Activated CD8-positive, alpha-beta memory T cell treated with anti-CD3 and anti-CD28 coated beads for 1 hour (primary cell): ENCODE data around the gene PLXDC2.

Experiments used
- DNase-seq, 2 donors: peaks; one replicate each; pipeline ENCODE4 v3.0.0-alpha.2; 2020; ENCODE audit warnings: low read depth in 1 of 2; ENCODE audit errors: extremely low read depth in 1 of 2

The PLXDC2 gene

DNA sequence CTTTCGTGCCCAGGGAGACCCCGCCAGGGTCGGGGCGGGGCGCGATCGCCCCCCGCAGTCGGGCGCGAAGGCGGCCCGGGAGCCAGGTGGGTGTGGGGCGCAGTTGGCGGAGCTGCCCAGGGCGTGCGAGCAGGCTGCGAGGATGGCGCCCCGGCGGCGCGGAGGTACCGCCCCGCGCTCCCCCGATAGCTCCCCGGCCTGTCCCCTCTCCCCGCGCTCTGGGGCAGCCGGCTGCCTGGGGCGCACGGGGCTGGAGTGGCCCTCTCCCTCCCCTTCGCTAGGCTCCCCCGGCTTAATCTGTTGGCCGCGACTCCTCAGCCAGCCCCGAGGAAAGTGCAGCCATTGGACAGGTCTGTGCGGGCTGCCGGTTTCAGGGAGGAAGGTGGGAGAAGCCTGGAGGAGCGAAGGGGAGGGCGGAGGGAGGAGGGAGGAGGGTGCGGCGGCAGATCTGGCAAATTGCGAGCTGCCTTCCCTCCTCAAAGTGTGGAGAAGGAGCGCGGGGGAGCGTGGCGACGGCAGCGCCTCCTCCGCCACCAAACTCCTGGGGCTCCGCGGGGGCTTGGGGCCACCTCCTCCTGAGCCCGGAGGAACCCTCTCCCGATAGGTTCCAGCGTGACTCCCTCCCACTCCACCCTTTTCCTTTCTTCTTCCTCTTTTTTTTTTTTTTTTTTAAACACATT lies 361 bp upstream of the PLXDC2 start:
- no peak for DNase-seq

DNA sequence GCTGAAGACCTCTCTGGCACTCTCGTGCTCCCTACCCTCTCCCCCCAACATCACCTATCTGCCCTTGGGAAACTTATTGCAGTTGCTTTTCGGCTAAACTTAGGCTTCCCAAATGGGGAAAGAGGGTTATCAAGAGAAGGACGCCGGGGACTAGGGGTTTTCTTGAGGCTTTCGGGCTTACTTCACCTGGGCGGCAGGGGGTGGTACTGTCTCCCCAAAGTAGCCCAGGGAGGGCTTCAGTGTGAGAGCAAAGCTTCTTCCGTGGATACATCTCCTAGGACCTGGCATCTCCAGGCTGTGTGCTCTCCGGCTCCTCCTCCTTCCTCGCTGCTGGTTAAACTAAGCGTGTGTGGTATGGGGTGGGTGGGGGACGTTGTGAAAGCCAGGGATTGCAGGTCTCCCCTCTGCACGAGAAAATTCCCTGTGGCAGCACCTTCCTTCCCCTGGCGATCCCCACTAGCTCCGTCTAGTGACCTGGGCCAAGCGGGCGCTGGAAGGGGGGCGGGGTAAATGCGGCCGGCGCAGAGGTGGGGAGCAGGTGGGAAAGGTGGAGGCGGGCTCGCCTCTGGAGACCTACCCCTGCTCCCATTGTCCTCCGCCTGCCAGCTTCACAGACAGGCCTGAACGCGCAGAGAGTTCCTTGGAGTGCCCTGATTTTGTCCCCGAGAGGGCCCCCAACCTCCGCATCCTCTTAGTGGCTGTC lies 1.1 kb downstream of the PLXDC2 start:
- DNase-seq, result no peak

DNA sequence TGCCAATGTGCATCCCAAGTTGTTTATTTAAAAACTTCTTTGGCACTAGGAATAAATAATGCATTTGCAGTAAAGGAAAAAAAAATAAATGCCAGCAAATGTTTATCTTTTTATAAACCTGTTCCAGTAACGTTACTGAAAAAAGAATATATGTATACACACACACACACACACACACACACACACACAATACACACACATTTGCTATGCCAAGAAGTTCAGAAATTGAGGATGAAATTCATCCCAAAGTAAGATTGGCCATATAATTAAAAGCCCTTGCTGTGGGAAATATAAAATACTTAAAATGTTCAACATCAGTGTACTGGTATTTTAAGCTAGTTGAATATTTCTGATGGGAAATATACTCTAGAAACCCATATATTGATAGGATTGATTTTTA lies 2.6 kb downstream of the PLXDC2 start:
- DNase-seq, result no peak

DNA sequence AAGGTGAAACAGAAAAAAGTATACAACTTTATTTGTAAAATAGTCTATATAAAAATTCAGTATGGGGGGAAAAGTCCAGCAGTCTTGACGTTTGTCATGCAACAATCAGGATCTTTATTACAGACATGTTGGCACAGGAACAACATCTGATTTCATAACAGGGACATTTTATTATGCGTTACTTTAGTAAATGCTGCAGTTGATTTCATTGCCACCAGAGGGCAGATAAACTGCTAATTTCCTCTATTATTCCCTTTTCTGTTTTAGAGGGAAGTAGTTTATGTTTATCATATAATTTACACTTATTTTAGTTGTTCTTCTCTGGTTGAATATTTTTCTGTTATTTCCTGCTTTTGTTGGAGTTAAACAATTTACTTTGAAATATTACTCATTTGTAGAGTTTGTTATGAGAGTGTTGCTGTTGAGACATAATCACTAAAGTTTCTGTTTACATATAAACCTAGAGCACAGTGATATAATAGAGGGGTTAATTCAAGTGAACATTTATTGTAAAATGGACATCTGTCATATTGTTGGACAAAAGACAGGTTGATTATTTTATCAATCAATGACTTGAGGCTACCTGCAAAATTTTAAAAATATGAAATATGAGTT lies 3.3 kb downstream of the PLXDC2 start:
- no peak for DNase-seq

DNA sequence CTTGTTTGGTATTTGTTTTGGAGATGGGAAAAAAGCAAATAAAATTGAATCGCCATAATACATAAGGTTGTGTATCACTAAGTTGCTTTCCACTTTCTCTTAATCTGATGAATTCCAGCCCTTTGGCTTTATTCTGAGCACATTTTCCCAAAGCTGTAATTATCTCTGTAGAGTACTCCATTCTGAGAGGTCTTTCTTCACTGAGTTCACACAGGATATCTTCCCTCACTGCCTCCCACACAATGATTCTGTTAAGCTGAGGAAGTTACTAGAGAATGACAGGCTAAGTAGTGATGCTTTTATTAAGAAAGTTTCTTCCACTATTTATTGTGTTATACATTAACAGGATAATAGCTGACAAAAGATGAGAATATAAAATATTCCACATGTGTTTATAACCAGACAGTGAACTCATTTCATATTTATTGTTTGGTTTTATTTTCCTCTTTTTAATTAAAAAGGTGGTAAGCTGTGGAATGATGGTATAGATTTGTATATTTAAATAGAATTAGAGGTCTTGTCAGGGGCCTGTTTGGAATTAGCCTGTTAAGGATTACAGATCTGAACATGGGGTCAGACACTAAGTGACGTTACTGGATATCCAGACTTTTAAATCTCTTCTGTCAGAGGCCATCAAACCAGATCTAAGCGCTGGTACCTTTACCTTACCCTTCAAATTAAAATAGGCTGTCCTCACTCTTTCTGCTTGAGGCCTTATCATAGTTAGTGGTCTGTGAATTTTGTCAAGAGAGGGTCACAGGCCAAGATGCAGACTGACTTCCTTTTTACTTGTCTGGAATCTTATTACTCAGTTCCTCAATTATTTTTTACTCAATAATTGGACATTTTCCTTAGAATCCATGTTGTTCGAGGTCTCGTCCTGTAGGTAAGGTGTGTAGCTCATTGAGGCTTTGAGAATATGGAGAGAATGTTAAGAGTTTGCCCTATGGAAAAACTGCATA lies 8.4 kb downstream of the PLXDC2 start:
- no peak for DNase-seq

DNA sequence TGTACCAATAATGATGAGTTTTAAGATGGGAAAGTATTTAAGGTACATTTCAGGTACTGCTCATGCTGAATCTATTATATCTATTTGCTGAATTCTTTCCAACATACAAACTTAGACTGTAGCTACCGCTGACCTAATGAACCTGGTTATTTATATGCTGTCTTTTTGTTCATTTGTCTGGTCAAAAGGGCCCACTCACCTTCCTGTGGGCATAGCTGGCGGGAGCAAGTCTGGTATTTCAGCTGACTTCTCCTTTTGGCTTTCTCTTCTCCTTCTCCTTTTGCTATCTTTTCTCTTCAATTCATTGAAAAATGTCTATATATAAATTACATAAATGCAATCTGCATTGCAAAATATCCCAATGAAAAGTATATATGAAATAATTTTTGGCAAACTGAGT lies 9.5 kb downstream of the PLXDC2 start:
- no peak for DNase-seq

DNA sequence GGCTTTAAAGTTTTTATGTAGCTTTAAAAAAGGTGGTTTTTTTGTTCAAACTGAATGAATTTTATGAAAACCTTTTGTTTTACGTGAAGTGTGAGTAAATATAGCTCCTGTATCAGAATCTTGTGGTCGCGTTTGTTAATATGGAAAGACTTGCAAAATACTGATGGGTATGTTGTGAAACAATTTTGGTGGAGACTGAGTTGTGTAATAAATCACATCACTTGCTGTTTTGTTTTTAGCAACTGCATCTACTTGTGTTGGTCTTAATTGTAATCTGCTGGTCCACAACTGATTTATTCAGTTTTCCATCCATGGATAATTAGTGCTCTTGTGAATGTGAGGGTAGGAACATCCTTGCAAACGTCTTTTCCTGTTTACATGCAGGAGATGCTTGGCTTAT lies 10.5 kb downstream of the PLXDC2 start:
- no peak for DNase-seq

DNA sequence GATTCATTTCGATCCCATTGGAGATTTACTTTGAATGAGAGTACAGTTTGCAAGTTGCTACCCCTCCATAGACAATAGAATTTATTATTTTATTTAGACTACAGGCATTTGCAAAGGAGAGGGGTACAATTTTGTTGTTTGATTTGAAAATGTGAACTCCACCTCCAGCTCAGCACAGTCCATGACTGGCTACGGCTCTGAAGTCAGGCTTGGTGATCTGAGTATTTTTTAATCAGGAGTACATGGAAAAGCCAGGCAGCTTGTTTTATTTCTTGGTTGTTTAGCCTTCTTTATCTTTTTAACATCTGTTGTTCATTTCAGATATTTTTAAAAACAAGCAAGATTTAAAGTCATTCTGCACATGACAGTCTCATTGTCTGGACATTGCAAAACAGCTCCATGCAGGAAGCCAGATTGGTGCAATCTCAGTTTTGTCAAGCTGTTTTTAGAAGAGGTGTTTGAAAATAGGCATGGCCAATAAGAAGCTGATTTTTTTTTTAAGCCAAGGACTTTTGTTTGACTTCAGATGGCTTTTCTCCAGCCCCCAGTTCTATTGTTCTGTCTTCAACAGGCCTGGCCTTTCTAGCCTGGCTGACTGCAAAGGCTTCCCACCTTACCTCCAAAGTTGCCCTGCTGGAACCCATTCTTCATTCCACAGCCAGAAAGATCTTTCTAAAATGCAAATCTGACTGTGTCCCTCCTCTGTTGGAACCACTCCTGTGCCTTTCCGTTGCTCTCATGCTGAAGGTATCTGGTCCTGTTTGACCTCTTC lies 12.2 kb downstream of the PLXDC2 start:
- DNase-seq, result no peak

DNA sequence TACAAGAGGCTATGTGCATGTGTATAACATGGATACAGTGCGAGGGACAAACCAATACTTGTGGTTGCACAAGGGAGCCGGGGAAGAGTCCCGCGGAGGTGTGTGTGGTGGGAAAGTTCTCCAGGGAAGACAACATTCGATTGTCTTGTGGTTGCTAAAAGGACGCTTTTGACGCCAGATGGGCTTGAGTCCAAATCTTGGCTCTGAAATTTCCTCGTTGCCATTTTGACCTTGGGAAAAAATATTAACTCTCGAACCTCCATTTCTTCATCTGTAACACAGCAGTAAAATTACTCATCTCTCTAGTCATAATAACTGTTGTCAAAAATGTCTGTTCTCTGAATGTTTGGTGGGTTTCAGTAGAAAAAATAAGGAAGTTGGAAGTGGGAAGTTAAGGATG lies 16.5 kb downstream of the PLXDC2 start:
- no peak for DNase-seq

DNA sequence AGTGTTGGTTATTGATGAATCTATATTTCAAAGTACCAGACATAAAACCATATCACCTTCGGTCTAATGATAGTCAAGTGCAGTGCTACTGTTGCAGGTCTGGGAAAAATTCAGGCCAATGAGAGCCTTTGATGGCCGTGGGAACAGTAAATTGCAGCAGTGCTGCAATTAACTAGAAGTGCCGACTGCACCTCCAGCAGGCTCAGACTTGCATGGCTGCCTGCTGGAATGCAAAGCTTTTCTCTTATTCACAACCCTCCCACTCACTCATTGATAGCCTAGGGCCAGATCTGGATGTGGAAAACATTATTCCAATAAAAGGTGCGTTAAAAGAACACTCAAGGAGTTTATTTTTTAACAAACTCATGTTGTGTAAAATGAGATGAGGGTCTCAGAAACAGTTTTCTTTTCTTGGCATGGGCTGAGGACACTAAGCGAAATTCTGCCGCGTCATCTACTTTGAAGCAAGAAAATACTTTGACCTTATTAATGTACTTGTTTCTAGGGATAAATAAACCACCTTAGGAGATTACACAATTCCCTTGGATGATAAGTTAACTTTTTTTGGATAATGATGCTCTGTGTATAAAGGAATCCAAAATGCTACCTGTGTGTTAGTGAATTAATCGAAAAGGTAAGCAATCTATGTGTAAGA lies 17.1 kb downstream of the PLXDC2 start:
- no peak for DNase-seq

DNA sequence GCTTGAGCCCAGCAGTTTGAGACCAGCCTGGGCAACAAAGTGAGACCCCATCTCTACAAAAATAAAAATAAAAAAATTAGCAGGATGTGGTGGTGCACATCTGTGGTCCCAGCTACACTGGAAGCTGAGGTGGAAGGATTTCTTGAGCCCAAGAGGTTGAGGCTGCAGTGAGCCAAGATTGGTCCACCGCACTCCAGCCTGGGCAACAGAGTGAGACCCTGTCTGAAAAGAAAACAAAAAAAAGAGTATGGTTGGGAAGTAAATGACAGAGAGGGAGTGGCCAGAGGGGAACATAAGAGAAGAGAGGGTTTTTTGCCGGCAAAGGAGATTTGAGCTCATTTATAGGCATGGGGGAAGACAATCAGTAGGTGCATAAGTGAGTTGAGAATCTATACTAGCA lies 19.7 kb downstream of the PLXDC2 start:
- DNase-seq, result no peak

DNA sequence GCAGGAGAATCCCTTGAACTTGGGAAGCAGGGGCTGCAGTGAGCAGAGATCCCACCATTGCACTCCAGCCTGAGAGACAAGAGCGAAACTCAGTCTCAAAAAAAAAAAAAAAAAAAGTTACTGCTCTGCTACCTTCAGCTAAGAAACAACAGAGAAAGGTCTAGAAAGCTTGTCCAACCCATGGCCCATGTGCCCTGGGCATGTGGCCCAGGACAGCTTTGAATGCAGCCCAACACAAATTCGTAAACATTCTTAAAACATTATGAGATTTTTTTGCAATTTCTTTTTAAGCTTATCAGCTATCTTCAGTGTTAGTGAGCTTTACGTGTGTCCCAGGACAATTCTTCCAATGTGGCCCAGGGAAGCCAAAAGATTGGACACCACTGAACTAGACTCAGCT lies 22.9 kb downstream of the PLXDC2 start:
- DNase-seq, result no peak

DNA sequence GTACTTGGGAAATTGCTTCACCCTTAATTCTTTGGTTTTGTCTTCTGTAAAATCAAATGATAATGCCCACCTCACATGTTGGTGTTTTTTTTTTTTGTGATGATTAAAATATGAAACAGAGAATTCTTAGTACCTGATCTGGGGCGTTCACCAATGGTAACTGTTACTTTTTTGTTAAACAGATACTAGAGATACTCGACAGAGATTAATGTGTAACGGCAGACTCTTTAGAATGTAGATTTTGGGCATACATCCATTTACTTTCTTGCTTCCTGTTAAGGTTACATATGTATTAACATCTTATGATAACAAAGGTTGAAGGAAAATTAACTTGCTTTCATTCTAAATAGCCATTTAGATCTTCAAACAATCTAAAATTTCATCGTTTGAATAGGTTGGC lies 23.3 kb downstream of the PLXDC2 start:
- no peak for DNase-seq

DNA sequence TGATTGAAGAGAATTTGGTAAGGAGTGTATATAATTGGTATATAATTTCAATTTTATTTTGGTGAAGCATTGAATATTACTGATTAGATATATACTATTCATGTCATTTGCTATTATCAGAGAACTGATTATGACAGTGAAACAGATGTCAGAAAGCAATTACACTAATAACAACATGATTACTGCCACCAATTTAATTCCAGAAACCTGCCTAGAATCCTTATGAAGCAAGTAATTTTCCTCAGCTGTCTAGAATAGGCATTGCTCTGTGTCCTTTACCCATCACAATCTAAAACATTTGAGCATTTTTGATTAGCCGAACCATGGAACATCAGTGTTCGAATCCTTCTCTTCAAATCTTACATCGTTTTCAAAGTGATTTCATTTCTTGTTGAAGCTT lies 24.5 kb downstream of the PLXDC2 start:
- DNase-seq, result no peak

DNA sequence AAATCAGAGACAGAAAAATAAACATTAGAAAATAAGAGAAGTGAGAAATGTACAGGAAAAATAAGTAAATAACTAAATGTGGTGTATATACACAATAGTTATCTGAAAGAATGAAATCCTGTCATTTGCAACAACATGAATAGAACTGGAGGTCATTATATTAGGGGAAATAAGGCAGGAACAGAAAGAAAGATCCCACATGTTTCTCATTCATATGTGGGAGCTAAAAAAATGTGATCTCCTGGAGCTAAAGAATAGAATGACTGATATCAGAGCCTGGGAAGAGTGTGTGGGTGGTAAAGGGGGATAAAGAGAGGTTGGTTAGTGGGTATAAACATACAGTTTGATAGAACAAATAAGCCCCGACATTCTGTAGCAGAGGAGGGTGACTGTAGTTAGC lies 27.3 kb downstream of the PLXDC2 start:
- DNase-seq, result no peak

DNA sequence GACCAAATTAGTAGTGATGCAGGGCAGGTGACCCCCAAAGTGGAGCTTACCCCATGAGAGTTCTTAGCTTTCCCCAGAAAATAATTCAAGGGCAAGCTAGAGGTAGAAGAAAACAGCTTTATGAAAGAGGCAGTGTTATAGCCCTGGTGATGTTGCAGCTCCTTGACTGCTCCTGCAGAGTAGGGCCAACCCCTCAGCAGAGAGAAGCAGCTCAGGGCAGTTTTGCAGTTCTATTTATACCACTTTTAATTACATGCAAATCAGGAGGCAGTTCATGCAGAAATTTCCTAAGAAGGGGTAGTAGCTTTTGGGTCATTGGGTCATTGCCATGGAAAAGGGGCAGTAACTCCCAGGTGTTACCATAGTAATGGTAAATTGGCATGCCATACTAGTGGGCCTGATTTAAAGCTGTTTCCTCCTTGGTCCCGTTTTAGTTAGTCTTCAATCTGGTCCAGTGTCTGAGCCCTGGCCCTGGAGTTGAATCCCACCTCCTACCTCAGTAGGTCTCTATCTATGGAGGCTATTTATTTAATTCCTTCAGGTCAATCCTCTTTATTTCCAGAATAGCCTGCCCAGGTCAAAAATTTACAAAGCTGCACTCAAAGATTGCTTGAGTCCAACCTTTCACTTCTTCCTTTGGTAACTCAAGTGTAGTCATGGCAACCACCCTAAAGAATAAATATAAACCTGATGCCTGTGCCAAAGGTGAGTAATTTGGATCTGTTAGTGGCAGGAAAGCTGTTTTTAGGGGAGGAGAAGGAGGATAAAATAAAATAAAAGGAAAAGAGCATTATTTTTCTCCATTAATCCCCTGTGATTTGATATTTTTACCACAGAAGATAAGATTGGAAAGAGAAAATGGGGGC lies 29.5 kb downstream of the PLXDC2 start:
- no peak for DNase-seq

DNA sequence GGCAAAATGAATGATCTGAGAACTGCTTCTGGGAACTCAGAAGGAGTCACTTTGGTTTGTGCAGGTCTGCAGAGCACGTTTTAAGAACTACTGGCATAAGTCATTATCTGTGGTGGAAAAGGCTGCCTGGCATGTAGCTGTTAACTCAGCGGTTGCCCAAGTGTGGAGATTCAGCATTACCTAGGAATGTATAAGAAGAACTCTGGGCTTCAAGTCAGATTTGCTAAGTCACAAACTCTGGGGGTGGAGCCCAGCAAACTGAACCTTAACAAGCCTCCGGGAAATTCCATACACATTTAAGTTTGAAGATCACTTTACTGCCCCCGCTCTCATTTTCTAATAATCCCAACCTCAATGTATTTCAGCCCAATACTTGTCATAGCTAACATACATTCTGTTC lies 31.1 kb downstream of the PLXDC2 start:
- DNase-seq, result no peak

DNA sequence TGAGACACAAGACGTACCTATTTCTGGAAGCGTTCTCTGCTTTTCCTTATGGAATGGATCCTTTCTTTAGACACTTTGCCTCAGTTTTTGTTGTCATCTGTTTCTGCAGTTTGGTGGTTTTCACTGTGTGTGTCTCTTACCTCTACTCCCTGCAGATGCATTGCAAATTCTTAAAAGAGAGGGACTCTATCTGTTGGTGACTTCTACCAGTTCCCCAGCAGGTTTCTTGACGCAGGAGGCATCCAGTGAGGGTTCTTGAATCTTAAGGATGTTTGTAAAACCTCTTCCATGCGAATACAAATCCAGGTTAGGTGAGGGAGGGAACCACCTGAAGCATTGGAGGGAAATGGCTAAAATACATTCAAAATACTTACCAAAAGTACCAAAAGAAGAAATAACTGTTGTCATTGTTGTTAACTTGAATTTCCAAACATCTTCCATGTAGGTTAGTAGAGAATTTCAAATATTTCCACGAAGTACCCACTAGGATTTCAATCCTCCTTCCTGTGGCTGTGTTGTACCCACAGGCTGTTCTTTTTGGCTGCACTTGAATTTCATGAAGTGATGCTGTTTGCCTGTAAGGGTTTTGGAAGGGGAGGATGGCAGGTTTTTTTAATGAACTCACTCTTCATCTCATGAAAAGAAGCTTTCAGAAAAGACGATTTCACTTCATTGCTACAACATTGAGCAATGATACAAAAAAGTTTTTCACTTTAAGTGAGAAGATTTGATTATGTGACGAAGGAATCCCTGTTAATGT lies 32.2 kb downstream of the PLXDC2 start:
- no peak for DNase-seq
